ENCODE results near the gene CGB5.
"Not testable (repeated sequence)": the region's sequence is repeated elsewhere in the genome, so short reads cannot be mapped to it uniquely, and the experiment has no call there.

- not testable (repeated sequence) for TF ChIP-seq CTCF (conservative IDR thresholded peaks at IDR 0.05; ENCODE audit: low read length); EZH2phosphoT487 (IDR thresholded peaks at IDR 0.05; ENCODE audit: borderline replicate concordance)
Measured at GRCh38 chr19:49025088-49025487, 18.6 kb upstream of the CGB5 start.

Measured in Loucy (cell line).